ENCODE results near the gene UBE2O.
"Not testable (repeated sequence)": the region's sequence is repeated elsewhere in the genome, so short reads cannot be mapped to it uniquely, and the experiment has no call there.

The UBE2O gene

DNA sequence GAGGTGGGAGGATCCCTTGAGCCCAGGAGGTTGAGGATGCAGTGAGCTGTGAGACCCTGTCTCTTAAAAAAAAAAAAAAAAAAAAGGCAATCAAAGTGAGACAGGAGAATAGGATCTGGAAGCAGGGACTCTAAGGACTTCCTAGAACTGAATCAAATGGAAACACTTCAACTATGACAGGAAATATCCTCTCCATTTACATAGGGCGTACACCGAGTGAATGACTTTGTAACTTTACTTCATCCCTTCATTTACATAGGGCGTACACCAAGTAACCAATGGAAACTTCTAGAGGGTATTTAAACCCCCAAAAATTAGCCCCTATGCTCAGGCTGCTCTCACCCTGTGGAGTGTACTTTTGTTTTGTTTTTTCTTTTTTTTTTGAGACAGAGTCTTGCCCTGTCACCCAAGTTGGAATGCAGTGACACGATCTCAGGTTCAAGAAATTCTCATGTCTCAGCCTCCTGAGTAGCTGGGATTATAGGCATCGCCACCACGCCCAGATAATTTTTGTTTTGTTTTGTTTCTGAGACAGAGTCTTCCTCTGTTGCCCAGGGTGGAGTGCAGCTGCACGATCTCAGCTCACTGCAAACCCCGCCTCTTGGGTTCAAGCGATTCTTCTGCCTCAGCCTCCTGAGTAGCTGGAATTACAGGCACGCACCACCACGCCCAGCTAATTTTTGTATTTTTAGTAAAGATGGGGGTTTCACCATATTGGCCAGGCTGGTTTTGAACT is 89.7 kb downstream of the UBE2O start:
- TF ChIP-seq MYC (IDR thresholded peaks at IDR 0.05; ENCODE audit: low read depth, low read length) = no peak
- TF ChIP-seq, protein P1, sequence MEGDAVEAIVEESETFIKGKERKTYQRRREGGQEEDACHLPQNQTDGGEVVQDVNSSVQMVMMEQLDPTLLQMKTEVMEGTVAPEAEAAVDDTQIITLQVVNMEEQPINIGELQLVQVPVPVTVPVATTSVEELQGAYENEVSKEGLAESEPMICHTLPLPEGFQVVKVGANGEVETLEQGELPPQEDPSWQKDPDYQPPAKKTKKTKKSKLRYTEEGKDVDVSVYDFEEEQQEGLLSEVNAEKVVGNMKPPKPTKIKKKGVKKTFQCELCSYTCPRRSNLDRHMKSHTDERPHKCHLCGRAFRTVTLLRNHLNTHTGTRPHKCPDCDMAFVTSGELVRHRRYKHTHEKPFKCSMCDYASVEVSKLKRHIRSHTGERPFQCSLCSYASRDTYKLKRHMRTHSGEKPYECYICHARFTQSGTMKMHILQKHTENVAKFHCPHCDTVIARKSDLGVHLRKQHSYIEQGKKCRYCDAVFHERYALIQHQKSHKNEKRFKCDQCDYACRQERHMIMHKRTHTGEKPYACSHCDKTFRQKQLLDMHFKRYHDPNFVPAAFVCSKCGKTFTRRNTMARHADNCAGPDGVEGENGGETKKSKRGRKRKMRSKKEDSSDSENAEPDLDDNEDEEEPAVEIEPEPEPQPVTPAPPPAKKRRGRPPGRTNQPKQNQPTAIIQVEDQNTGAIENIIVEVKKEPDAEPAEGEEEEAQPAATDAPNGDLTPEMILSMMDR (IDR thresholded peaks at IDR 0.05; ENCODE audit: low read depth, low read length) = no peak
- TF ChIP-seq POLR2A (IDR thresholded peaks at IDR 0.05; ENCODE audit: extremely low read depth, insufficient read length) = no peak
- TF ChIP-seq, protein P2, sequence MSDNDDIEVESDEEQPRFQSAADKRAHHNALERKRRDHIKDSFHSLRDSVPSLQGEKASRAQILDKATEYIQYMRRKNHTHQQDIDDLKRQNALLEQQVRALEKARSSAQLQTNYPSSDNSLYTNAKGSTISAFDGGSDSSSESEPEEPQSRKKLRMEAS (IDR thresholded peaks at IDR 0.05; ENCODE audit: low read depth, low read length) = no peak
- H3K4me3 ChIP-seq (ENCODE audit: low read depth, low read length) = no peak overlapping the region
- DNase-seq (ENCODE audit: low read depth) = no peak

DNA sequence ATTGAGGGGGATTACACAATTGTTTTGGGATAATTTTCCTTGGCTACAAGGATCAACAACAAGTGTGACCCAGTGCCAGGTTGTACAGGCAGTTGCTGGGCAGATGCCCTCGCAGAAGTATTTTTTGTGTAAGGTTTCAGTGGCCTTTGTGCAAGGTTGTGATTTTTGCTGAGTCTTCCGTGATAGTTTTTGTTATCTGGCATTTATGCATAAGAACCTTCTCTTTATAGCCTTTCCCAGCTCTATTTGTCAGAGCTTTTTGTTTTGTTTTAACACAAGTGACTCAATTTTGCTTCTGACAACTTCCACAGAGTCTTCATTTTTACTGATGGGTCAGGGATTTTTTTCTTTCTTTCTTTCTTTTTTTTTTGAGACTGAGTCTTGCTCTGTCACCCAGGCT is 92.5 kb downstream of the UBE2O start:
- DNase-seq (ENCODE audit: low read depth) = no peak
- H3K4me3 ChIP-seq (ENCODE audit: low read depth, low read length) = no peak overlapping the region
- TF ChIP-seq, protein P2 (IDR thresholded peaks at IDR 0.05; ENCODE audit: low read depth, low read length) = no peak
- TF ChIP-seq MYC (IDR thresholded peaks at IDR 0.05; ENCODE audit: low read depth, low read length) (no peak), POLR2A (IDR thresholded peaks at IDR 0.05; ENCODE audit: extremely low read depth, insufficient read length) (no peak)
- TF ChIP-seq, protein P1 (IDR thresholded peaks at IDR 0.05; ENCODE audit: low read depth, low read length) = no peak

DNA sequence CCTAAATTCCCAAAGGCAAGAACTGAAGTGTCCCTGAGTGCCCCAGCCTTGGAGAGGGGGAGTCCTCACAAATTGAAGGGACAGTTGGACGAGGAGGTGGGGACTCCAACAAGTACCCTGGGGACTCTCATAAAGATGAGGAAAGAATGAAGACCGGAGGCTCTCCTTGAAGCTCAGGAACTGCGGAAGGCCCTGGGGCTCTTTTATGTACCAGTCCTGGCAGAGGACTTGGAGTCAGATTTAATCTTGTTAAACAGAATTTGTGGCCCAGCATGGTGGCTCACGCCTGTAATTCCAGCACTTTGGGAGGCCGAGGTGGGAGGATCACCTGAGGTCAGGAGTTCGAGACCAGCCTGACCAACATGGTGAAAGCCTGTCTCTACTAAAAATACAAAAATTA is 93.2 kb downstream of the UBE2O start:
- H3K4me3 ChIP-seq (ENCODE audit: low read depth, low read length); DNase-seq (ENCODE audit: low read depth): not testable (repeated sequence)

DNA sequence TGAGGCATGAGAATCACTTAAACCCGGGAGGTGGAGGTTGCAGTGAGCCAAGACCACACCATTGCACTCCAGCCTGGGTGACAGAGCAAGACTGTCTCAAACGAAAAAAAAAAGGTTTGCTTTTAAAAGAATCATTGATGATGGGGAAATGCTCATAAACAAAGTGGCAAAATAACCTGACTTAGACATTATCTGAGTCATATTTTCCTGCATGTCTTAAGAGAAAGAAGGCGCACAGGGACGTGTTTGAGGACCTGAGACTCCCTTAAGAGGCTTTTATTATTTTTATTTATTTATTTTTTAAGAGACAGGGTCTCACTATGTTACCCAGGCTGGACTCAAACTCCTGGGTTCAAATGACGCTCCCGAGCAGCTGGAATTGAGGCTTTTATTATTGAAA is 93.6 kb downstream of the UBE2O start:
- DNase-seq (ENCODE audit: low read depth) = no peak
- TF ChIP-seq, protein P1 (IDR thresholded peaks at IDR 0.05; ENCODE audit: low read depth, low read length) = no peak
- TF ChIP-seq POLR2A (IDR thresholded peaks at IDR 0.05; ENCODE audit: extremely low read depth, insufficient read length) (no peak), MYC (IDR thresholded peaks at IDR 0.05; ENCODE audit: low read depth, low read length) (no peak)
- TF ChIP-seq, protein P2 (IDR thresholded peaks at IDR 0.05; ENCODE audit: low read depth, low read length) = no peak
- no peak overlapping the region for H3K4me3 ChIP-seq (ENCODE audit: low read depth, low read length)

DNA sequence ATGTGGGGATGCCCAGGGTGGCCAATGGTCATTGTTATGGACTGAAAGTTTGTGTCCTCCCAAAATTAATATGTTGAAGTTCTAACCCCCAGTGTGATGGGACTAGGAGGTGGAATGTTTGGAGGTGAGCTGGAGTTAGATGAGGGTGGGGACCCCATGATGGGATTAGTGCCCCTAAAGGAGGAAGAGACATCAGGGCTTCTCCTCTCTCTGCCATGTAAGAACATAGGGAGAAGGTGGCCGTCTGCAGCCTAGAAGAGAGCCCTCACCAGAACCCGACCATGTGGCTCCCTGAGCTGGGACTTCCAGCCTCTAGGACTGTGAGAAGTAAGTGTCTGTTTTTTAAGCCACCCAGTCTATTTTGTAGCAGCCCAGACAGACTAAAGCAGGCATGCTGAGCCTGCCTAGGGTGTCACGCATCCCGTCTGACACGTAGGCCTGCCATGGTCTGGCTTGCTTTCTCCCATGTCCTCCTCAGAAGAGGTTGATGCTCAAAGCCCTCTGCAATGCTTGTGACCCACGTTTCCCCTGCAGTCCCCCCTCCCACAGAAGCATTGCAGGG is 95.3 kb downstream of the UBE2O start:
- TF ChIP-seq POLR2A (IDR thresholded peaks at IDR 0.05; ENCODE audit: extremely low read depth, insufficient read length) (no peak), MYC (IDR thresholded peaks at IDR 0.05; ENCODE audit: low read depth, low read length) (no peak)
- TF ChIP-seq, protein P1 (IDR thresholded peaks at IDR 0.05; ENCODE audit: low read depth, low read length) = no peak
- TF ChIP-seq, protein P2 (IDR thresholded peaks at IDR 0.05; ENCODE audit: low read depth, low read length) = no peak
- no peak overlapping the region for H3K4me3 ChIP-seq (ENCODE audit: low read depth, low read length)
- DNase-seq (ENCODE audit: low read depth) = no peak

DNA sequence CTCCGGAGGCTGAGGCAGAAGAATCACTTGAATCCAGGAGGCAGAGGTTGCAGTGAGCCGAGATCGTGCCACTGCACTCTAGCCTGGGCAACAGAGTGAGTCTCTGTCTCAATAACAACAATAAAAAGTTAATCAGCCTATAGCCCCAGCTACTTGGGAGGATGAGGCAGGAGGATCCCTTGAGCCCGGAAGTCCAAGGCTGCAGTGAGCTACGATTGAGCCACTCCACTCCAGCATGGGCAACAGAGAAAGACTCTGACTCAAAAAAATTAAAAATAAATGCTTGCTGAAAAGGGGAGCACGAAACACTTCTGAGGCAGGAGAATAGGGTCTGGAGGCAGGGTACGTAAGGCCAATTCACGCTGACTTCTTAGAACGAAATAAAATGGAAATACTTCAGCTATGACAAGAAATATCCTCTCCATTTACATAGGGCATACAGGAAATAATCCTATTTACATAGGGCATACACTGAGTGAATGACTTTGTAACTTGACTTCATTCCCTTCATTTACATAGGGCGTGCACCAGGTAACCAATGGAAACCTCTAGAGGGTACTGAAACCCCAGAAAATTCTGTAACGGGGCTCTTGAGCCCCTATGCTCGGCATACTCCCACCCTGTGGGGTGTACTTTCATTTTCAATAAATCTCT is 96.0 kb downstream of the UBE2O start:
- TF ChIP-seq POLR2A (IDR thresholded peaks at IDR 0.05; ENCODE audit: extremely low read depth, insufficient read length) = no peak
- TF ChIP-seq, protein P1 (IDR thresholded peaks at IDR 0.05; ENCODE audit: low read depth, low read length) = no peak
- no peak for TF ChIP-seq MYC (IDR thresholded peaks at IDR 0.05; ENCODE audit: low read depth, low read length)
- TF ChIP-seq, protein P2 (IDR thresholded peaks at IDR 0.05; ENCODE audit: low read depth, low read length) = no peak
- no peak for DNase-seq (ENCODE audit: low read depth)
- H3K4me3 ChIP-seq (ENCODE audit: low read depth, low read length) = no peak overlapping the region
